GM12865 (cell line): Measurements from ENCODE around the gene PNPLA3.

Experiments
- DNase-seq: peaks from one replicate; pipeline ENCODE4 v3.0.0; 2010; ENCODE audit warnings: low read depth
- H3K4me3 ChIP-seq: 2 replicates; pipeline ENCODE4 v1.5.1; 2011; ENCODE audit warnings: mild to moderate bottlenecking, low read depth, low read length, control low read depth
- TF ChIP-seq, protein P1 (sequence below): IDR thresholded peaks from 2 replicates; pipeline ENCODE4 v1.5.1; 2011; ENCODE audit warnings: low read length, control low read depth, low read depth, inconsistent platforms; ENCODE audit not compliant: insufficient read depth; ENCODE audit errors: missing control alignments

Gene PNPLA3

GRCh38 chr22:43964314-43964857, 40.8 kb downstream of the PNPLA3 start:
- no peak for DNase-seq
- TF ChIP-seq, protein P1, sequence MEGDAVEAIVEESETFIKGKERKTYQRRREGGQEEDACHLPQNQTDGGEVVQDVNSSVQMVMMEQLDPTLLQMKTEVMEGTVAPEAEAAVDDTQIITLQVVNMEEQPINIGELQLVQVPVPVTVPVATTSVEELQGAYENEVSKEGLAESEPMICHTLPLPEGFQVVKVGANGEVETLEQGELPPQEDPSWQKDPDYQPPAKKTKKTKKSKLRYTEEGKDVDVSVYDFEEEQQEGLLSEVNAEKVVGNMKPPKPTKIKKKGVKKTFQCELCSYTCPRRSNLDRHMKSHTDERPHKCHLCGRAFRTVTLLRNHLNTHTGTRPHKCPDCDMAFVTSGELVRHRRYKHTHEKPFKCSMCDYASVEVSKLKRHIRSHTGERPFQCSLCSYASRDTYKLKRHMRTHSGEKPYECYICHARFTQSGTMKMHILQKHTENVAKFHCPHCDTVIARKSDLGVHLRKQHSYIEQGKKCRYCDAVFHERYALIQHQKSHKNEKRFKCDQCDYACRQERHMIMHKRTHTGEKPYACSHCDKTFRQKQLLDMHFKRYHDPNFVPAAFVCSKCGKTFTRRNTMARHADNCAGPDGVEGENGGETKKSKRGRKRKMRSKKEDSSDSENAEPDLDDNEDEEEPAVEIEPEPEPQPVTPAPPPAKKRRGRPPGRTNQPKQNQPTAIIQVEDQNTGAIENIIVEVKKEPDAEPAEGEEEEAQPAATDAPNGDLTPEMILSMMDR = no peak
- no peak overlapping the region for H3K4me3 ChIP-seq

GRCh38 chr22:43967069-43967468, 43.5 kb downstream of the PNPLA3 start:
- TF ChIP-seq, protein P1 = no peak
- DNase-seq = no peak
- no peak overlapping the region for H3K4me3 ChIP-seq

DNA sequence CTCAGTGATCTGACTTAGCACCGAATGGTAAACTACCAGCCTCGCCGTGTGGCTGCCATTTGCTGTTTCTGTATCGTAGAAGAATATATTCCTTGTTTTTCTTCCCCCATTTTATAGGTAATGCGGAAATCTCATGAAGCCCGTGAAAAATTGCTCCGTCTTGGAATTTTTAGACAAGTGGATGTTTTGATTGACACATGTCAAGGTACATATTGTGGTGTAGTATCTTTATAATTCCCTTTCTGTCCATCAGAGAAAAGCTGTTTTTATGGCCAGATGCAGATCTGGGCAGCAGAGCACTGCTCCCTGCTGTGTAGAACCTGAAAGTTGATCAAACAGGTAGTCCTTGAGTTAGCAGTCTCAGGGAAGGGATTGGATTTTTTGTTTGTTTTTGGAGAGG, 45.0 kb downstream of the PNPLA3 start:
- TF ChIP-seq, protein P1 = no peak
- no peak overlapping the region for H3K4me3 ChIP-seq
- DNase-seq = no peak

- no peak for DNase-seq
- no peak overlapping the region for H3K4me3 ChIP-seq
- TF ChIP-seq, protein P1 = no peak
Observed at GRCh38 chr22:43969021-43969878, 45.6 kb downstream of the PNPLA3 start.

DNA sequence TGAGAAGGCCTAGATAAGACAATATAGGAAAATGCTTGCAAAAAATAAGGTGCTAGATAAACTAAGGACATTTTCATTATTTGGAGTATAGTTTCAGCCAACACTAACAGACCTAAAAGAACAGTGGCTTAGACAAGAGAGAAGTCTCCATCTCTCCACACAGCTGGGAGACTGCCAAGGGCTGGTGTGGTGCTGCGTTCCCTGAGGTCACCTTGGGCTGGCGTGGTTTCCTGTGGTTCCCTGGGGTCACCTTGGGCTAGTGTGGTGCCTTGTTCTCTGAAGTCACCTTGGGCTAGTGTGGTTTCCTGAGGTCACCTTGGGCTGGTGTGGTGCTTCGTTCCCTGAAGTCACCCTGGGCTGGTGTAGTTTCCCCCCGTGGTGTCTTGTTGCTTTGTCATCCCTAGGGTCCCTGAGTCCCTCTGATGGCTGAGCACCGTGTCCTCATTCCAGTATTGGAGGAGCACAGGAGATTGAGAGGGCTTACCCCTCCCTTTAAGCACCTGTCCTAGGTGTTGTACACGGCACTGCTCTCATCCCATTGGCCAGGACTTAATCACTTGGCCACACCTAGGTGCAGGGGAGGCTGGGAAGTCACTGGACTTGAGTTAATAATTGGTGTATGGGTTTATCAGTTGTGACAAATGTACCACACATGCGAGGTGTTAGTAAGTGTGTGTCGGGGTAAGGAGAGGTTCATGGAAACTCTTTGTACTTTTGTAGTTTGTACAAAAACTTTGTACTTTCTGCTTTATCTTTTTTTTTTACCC, 46.6 kb downstream of the PNPLA3 start:
- DNase-seq = no peak
- TF ChIP-seq, protein P1 = no peak
- H3K4me3 ChIP-seq = no peak overlapping the region

DNA sequence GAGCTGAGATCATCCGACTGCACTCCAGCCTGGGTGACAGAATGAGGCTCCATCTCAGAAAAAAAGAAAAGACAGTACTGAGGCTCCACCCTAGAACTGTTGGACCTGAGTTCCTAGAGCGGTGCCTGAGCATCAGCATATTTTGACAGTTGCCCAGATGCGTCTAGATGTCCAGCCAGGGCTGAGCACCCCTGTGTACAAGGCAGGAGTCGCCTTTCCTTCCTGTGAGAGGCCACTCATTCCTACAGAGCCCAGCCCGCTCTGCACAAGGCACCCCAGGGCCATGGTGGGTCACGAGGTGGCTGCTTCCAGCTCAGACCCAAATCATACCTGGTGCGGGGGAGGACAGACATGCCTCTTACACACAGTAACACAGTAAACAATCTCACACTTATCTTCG, 47.5 kb downstream of the PNPLA3 start:
- no peak overlapping the region for H3K4me3 ChIP-seq
- no peak for DNase-seq
- TF ChIP-seq, protein P1 = no peak
